Activated CD4-positive, CD25-positive, alpha-beta regulatory T cell treated with anti-CD3 and anti-CD28 coated beads, Interleukin-2, amount 50 U/mL, for 16 hours (primary cell): ENCODE measurements around the gene LIPM.
"Not testable (repeated sequence)": the region's sequence is repeated elsewhere in the genome, so short reads cannot be mapped to it uniquely, and the experiment has no call there.

Experiments
- DNase-seq: peaks from one replicate; pipeline ENCODE4 v3.0.0-alpha.2; 2020; ENCODE audit warnings: low read depth, low spot score

Gene LIPM

GRCh38 chr10:88803641-88804040 lies 1.1 kb downstream of the LIPM start:
- DNase-seq: no peak

- no peak for DNase-seq
These were observed 1.7 kb downstream of the LIPM start for GRCh38 chr10:88804083-88804812.

- DNase-seq: no peak
These were observed 2.8 kb downstream of the LIPM start for GRCh38 chr10:88805361-88805760.

- DNase-seq: no peak
These were observed 3.4 kb downstream of the LIPM start for GRCh38 chr10:88805924-88806323.

GRCh38 chr10:88809621-88810020 lies 7.1 kb downstream of the LIPM start:
- DNase-seq: no peak

- no peak for DNase-seq
These were observed 7.8 kb downstream of the LIPM start for GRCh38 chr10:88810196-88810961.

- no peak for DNase-seq
These were observed 10.7 kb downstream of the LIPM start for GRCh38 chr10:88813200-88813599.

- no peak for DNase-seq
These were observed 16.8 kb downstream of the LIPM start for GRCh38 chr10:88819290-88819689.

GRCh38 chr10:88820748-88821401 lies 18.3 kb downstream of the LIPM start:
- DNase-seq: no peak

GRCh38 chr10:88826388-88826787 lies 23.9 kb downstream of the LIPM start:
- DNase-seq: no peak

- no peak for DNase-seq
These were observed 25.1 kb downstream of the LIPM start for GRCh38 chr10:88827671-88828070.

GRCh38 chr10:88828310-88828709 lies 25.8 kb downstream of the LIPM start:
- DNase-seq: no peak

GRCh38 chr10:88830643-88831268 lies 28.2 kb downstream of the LIPM start:
- no peak for DNase-seq

- peak; percentile 27 for DNase-seq
These were observed 29.2 kb downstream of the LIPM start for GRCh38 chr10:88831709-88832108.

- no peak for DNase-seq
These were observed 29.8 kb downstream of the LIPM start for GRCh38 chr10:88832376-88832775.

- DNase-seq: no peak
These were observed 30.6 kb downstream of the LIPM start for GRCh38 chr10:88833156-88833555.

- no peak for DNase-seq
These were observed 31.2 kb downstream of the LIPM start for GRCh38 chr10:88833723-88834122.

GRCh38 chr10:88835096-88835909 lies 32.8 kb downstream of the LIPM start:
- DNase-seq: peak; percentile 80

GRCh38 chr10:88835910-88836221 lies 33.3 kb downstream of the LIPM start:
- no peak for DNase-seq

GRCh38 chr10:88837632-88838031 lies 35.1 kb downstream of the LIPM start:
- not testable (repeated sequence) for DNase-seq

GRCh38 chr10:88838766-88839350 lies 36.3 kb downstream of the LIPM start:
- DNase-seq: no peak
